ENCODE data around the gene GPR135. TPM values are rescaled to one million over a fixed set of nuclear protein-coding genes. Genes with fewer than 3 reads are reported as not detected.
"Not testable (repeated sequence)": the region's sequence is repeated elsewhere in the genome, so short reads cannot be mapped to it uniquely, and the experiment has no call there.

Gene GPR135
- total RNA-seq, 1 donor from 2014 or later, result 0.56 TPM

DNA sequence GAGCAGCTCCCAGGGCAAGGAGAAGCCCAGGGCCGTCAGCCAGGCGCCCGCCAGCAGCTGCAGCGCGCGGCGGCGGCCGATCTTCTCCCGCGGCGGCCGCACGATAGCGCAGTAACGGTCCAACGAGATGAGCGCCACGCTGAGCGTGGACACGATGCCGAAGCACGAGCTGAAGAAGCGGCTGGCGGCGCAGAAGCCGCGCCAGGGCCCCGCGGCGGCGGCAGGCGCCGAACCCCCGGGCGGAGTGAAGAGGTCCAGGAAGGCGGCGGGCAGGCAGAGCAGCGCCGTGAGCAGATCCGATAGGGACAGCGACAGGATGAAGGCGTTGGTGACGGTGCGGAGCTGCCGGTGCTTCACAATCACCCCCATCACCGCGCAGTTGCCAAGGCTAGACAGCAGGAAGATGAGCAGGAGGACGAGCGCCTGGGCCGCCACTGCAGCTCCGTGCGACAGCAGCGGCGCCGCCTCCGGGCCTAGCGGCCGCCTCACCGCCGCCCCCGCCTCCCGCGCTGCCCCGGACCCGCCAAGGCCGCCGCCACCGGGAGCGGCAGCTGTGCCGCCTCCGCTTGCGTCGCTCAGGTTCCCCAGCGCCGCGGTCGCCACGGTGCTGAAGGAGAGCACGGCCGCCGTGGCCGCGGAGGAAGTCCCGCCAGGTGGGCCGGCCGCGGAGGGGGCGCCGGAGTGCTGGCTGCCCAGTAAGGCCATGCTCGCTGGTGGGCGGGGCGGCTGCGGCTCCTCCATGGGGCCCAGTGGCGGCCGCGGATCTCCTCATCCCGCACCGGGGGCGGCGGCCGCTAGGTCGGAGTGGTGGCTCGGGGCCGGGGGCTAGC is 479 bp downstream of the GPR135 start:
- ATAC-seq, result peak; percentile 63

DNA sequence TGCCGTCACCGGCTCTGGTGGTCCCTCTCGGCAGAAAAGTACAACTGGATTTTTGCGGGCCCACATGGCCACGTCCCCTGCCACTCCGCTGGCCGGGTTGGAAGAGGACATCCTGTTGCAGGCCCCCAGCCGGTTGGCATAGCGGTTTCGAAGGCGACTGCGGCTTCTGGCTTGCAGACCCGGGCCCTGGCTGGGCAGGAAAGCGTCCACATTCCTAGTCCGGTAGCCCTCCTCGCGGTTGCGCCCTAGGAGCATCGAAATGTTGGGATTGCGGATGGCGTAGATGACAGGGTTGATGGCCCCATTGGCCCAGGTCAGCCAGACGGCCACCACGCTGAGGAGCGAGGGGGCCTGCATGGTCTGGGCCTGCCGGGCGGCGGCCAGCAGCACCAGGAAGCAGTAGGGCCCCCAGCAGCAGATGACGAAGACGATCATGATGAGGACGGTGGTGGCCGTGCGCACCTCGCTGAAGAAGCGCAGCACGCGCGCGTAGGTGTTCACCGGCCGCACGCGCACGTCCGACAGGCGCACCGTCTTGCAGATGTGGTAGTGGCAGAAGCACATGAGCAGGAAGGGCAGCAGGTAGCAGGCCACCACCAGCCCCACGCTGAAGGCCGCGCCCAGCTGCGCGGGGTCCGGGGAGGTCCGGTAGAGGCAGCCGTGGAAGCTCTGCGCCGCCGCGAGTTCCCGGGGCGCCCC is 1.2 kb downstream of the GPR135 start:
- ATAC-seq, result peak; percentile 33

DNA sequence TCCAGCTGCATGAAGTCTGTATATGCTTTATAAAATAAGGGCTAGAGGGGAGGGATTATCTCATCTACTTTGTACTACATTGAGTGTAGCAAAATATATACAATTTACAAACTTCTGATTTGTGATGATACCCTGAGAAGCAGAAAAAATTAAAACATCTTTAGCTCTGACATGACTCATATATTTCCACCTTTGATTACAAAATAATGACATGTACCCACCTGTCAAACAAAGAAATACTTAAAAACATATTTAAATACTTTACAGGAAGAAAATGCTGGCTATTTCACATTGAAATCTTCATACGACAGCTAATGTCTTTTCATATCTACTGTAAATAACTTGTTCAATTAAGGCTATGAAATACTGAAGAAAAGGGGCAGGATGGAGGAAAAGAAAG is 3.3 kb downstream of the GPR135 start:
- ATAC-seq, result no peak

DNA sequence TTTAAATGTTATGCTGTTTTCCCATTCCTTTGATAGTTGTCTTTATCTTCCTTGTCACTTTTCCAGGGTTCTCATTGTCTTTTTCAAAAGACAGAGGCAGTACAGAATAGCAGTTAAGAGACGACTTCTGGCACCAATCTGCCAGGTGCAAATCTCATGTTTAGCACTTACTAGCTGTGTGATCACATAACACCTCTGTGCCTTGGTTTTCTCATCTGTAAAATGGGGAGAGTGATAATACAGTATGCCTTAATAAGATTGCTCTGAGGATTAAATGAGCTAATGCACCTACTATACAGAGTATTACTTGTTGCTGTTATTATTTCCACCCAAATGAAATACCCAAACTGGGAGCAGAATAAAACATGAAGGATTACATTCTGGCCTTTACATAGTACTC is 4.8 kb downstream of the GPR135 start:
- ATAC-seq, result no peak

DNA sequence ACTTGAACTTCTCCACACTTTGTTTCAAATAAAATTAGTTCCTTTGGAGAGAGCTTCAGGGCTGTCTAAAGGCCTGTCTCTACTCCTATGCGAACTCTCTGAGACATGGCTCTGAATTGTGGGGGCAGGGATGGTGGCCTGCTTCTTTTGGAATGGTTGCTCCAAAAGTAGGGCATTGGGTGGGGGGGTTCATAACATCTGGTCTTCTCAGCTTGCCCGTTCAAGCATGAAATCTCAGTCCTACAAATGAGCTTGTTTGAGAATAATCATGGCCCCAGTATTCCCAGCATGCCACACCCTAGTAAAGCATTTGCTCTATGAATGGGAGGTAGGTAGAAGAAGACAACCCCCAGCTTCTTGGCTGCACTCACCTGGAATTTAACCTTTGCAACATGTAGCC is 6.7 kb downstream of the GPR135 start:
- ATAC-seq, result no peak

DNA sequence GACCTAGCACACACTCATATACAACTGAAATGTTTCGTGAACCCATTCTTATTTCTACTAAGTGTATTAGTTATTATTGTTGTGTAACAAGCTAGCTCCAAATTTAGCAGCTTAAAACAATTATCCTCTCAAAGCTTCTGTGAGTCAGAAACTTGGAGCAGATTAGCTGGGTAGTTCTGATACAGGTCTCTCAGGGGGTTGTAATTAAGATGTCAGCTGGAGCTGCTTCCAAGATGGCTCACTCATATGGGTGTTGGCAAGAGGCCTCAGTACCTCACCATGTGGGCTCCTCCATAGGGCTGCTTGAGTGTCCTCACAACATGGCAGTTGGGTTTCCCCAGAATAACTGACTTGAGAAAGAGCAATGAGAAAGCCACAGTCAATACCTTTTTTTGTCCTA is 9.8 kb downstream of the GPR135 start:
- no peak for ATAC-seq

DNA sequence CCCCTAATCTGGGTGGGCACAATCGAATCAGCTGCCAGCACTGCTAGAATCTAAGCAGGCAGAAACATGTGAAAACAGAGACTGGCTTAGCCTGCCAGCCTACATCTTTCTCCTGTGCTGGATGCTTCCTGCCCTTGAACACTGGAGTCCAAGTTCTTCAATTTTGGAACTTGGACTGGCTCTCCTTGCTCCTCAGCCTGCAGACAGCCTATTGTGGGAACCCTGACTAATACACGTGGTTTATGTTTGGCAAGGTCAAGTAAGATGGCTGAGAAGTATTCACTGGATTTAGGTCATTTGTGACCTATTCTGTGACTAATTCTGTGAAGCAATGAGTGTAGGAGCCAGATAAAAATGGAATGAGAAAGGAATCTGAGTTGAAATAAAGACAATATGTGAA is 11.0 kb downstream of the GPR135 start:
- ATAC-seq, result peak; percentile 59

DNA sequence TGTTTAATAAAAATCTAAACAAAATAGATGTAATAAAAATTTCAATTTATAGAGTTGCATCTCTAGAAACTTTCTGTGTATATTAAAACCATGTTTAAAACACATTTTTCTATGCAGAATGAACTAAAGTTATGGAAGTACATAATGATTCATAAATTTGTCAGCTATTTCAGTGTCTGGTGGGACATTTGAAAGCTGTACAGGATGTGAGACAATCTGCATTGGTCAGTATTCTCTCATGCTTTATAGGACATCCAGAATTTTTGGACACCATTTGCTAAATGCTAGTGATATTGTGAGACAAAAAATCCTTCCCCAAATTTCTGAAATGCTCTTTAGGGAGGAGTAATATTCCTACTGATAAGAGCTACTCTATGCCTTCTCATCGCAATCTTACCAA is 13.3 kb downstream of the GPR135 start:
- ATAC-seq, result no peak

DNA sequence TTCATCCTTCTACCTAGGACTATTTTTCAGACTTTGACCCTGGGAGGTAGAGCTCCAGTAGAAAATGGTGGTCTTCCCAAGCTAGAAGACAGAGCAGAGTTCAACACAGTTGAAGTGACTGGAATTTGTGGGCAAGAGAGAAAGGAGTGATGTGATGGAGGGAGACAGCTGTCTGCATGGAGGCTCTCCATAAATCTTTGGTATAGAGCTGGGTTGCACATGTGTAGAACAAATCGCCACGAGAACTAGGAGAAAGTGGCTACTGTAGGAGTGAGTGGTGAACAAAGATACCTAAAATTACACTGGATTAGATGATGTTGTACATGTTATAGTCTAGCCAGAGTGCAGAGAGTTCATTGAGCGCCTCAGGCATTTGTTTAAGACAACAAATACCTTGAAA is 14.5 kb downstream of the GPR135 start:
- ATAC-seq, result no peak

- not testable (repeated sequence) for ATAC-seq
Observed at GRCh38 chr14:59448673-59449072, 16.5 kb downstream of the GPR135 start.

DNA sequence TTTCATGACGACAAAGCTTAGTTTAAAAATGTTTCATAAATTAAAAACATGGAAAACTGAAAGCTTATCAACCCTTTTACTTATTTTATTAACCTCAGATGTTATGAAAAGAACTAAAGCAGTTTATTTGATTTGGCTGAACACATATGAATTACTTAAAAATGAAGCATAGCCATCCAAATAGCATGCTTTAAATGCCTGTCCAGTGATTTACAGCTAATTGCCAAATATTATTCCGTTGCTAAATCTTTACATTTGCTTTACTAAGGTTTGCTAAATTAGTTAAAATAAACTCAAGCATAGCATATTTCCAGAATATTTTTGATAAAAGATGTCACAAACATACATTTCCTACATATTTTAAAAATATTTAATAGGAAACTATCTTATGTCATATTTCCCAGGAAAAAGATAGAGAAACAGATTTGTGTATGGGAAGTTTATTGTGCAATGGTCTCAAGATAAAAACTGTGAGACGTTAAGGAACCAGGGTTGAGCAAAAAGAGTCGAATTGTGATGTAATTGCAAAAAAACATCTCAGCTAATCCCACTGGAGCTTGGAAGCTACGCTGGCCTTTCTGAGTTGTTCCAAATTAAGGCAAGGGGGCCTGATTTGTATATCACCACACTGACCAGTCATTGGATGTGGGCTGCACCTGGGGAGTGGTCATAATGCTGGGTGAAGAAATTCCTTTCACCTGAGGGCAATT is 25.8 kb downstream of the GPR135 start:
- no peak for ATAC-seq

DNA sequence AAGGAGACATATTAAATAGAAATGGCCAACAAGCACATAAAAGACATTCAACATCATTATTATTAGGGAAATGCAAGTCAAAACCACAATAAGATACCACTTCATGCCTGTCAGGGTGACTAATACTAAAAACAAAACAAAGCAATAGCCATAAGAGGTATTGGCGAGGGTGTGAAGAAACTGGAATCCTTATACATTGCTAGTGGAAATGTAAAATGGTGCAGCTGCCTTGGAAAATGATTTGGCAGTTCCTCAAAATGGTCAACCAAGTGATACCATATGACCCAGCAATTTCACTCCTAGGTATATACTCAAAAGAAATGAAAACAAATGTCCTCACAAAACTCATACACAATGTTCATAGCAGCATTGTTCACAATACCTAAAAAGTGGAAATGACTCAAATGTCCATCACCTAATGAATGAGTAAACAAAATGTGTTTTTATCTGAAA is 27.0 kb downstream of the GPR135 start:
- no peak for ATAC-seq

- no peak for ATAC-seq
Observed at GRCh38 chr14:59435987-59436386, 29.2 kb downstream of the GPR135 start.

DNA sequence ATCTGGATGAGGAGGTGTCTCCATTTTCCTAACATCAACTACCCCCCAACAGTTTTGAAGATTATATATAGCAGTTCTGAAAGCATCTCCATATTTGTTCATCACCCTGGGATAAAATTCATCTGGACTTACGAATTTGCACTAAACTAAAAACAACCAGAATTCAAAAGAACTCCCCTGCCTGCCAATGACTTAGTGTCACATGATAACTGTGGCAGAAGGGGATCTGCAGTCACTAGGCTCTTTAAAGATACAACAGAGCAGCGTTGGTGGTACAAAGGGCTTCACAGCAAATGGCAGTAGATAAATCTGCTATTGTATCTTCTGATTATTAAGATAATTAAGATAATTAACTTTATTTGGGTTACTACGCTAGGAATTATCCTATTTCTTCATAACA is 30.1 kb downstream of the GPR135 start:
- ATAC-seq, result no peak

DNA sequence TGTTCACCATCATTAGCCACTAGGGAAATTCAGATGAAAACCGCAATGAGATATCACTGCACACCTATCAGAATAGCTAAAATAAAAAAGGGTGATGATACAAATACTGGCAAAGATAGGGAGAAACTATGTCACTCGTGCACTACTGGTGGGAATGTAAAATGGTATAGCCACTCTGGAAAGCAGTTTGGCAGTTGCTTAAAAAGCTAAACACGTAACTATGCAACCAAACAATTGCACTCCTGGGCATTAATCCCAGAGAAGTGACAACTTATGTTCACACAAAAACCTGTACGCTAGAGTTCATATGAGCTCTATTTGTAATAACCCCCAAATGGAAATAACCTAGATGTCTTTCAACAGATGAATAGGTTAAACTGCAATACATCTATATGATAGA is 35.4 kb downstream of the GPR135 start:
- ATAC-seq, result no peak

DNA sequence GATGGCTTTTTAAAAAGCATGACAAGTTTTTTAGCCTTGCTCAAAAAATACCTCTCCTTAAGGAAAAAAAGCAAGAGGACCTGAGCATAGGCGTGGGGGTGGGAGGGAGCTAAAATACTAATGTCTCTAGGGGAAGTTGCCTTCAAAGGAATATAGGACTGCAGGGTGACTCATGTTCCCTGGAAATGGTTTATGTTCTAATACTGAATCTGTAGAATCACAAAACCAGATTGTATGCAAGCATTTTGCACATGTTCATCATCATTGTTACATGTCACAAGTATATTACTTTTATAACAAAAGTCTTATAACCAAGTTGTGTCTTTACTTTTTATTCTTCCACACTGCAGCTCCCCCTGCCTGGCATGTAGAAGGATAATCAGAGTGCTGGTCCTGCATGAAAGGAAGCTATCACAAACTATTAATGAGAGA is 36.6 kb downstream of the GPR135 start:
- ATAC-seq, result no peak

GRCh38 chr14:59427653-59428580 is 37.3 kb downstream of the GPR135 start:
- no peak for ATAC-seq

GRCh38 chr14:59425322-59425935 is 39.8 kb downstream of the GPR135 start:
- ATAC-seq, result peak; percentile 22

- ATAC-seq, result no peak
Observed at GRCh38 chr14:59424341-59425071, 40.7 kb downstream of the GPR135 start.

DNA sequence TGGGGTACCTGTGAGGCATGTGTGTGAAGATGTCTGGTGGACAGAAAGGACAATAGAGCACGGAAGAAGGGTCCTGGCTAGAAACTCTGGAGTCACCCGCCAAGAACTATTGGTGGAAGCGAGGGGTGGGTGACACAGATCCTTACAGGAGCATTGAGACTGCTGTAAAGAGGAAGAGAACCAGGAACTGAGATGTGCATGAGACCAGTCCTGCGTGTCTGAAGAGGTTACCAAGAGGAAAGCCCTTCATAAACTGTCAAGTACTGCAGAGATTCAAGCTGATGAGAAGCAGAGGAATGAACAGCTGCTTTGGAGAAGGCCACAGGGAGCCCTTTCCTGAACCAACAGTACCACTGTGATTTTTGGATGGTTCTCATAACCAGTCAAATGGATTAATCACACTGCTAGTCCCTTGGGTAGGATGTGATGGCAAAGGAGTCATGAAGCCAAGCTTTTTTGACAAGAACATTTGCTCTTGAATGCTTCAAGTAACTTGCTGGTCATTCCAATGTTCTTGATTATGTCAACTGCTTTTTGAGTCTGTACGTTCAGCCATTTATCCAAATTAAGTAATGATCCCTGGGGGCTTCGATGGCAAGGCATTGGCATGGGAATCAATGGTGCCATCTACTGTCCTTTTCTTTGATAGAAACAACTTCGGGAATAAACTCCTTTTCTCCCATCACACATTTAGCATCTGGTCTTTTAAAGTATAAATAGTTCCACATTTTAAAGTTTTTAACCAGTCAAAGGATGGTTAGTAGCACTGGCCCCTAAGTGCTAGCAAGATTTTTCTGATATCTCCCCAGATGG is 42.9 kb downstream of the GPR135 start:
- no peak for ATAC-seq
